Measurements from ENCODE around the gene ADRB2.

DNA sequence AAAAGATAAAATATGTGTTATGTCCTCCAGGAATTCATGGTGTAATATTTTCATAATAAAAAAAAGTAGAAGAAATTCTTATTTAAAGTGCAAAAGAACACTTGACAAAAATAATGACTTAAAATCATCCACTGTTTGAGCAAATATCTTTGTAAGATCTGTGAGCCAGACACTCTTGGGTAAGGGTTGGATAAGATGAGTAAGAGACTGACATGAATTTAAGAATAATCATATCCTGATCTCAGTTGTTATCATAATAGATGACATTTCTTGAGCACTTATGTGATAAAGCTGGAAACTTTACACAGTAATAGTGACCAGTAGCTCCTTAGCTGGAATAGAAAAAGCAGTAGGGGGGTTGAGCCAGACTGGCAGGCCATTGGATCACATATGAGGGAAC is 40.0 kb upstream of the ADRB2 start:
- TF ChIP-seq, protein P1, sequence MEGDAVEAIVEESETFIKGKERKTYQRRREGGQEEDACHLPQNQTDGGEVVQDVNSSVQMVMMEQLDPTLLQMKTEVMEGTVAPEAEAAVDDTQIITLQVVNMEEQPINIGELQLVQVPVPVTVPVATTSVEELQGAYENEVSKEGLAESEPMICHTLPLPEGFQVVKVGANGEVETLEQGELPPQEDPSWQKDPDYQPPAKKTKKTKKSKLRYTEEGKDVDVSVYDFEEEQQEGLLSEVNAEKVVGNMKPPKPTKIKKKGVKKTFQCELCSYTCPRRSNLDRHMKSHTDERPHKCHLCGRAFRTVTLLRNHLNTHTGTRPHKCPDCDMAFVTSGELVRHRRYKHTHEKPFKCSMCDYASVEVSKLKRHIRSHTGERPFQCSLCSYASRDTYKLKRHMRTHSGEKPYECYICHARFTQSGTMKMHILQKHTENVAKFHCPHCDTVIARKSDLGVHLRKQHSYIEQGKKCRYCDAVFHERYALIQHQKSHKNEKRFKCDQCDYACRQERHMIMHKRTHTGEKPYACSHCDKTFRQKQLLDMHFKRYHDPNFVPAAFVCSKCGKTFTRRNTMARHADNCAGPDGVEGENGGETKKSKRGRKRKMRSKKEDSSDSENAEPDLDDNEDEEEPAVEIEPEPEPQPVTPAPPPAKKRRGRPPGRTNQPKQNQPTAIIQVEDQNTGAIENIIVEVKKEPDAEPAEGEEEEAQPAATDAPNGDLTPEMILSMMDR (IDR thresholded peaks at IDR 0.05), result no peak
- no peak for TF ChIP-seq POLR2A (IDR thresholded peaks at IDR 0.05)
